Activated CD8-positive, alpha-beta T cell treated with anti-CD3 and anti-CD28 coated beads for 36 hours (primary cell): ENCODE measurements around the gene CARD9. TPM values are rescaled to one million over a fixed set of nuclear protein-coding genes. Genes with fewer than 3 reads are reported as not detected.

Experiments
- ATAC-seq: fragments of 200-7000 bp; cut with Tn5 transposase; one replicate; pipeline ENCODE4 v1.10.0; 2021; ENCODE audit warnings: mild to moderate bottlenecking, moderate library complexity
- CTCF ChIA-PET: fragments of 350-600 bp; sonication (Branson Sonifier 250); formaldehyde crosslinking; loops from one replicate; lab custom pipeline; 2021; ENCODE audit warnings: antibody characterized with exemption; lab: Charles Lee
- POLR2A ChIA-PET: fragments of 350-600 bp; sonication (Branson Sonifier 250); formaldehyde crosslinking; loops from one replicate; lab custom pipeline; 2021; ENCODE audit warnings: antibody characterized with exemption; lab: Charles Lee
- DNase-seq: peaks from one replicate; pipeline ENCODE4 v3.0.0-alpha.2; 2020
- H3K27ac Mint-ChIP-seq: one replicate; pipeline ENCODE4 v1.8.0; 2021; ENCODE audit warnings: mild to moderate bottlenecking, mixed read lengths
- H3K27me3 Mint-ChIP-seq: one replicate; pipeline ENCODE4 v1.8.0; 2021; ENCODE audit warnings: mixed read lengths
- H3K36me3 Mint-ChIP-seq: one replicate; pipeline ENCODE4 v1.8.0; 2021; ENCODE audit warnings: low read depth, mixed read lengths
- H3K4me1 Mint-ChIP-seq: one replicate; pipeline ENCODE4 v1.8.0; 2021; ENCODE audit warnings: low read depth, mixed read lengths
- H3K4me3 Mint-ChIP-seq: one replicate; pipeline ENCODE4 v1.8.0; 2021; ENCODE audit warnings: mild to moderate bottlenecking, moderate library complexity, mixed read lengths
- H3K9me3 Mint-ChIP-seq: one replicate; pipeline ENCODE4 v1.8.0; 2021; ENCODE audit warnings: mixed read lengths
- CTCF ChIP-seq: fragments of 200-600 bp; IDR thresholded peaks from one replicate; pipeline ENCODE4 v1.8.0; 2022; ENCODE audit warnings: antibody characterized with exemption, mild to moderate bottlenecking
- intact Hi-C: fragments of 100-400 bp; cut with micrococcal nuclease; formaldehyde crosslinking; loops from one replicate; pipeline ENCODE4 v1.10.0; 2022
- total RNA-seq, 2 experiments: library from RNA; stranded (reverse); gene quantifications; one replicate each; pipeline ENCODE4 v1.2.3, GENCODE V29; 2021

Gene CARD9
- total RNA-seq, 2 experiments from 2014 or later = 6.8 to 7.1 TPM

- peaks cover 11% of the 10 kb centered on the region for H3K4me1 Mint-ChIP-seq
- H3K9me3 Mint-ChIP-seq = no peaks in the 10 kb centered on the region
- intact Hi-C loops = no loop called here
- H3K4me3 Mint-ChIP-seq = no peak overlapping the region
- H3K27me3 Mint-ChIP-seq = no peaks in the 10 kb centered on the region
- H3K36me3 Mint-ChIP-seq = peaks cover 7% of the 10 kb centered on the region
- ChIA-PET CTCF (interaction anchor here (1.1 kb wide), 1 partner anchor 54 kb away, joined by 4 read pairs; no protein-coding TSS in a partner anchor), POLR2A (interaction anchor here (1.0 to 1.7 kb wide), 6 partner anchors 8 to 108 kb away, joined by 3 to 10 read pairs (median 4); no protein-coding TSS in a partner anchor)
- DNase-seq (no peak), ATAC-seq (no peak)
- no peak for TF ChIP-seq CTCF
- H3K27ac Mint-ChIP-seq = no peak overlapping the region
Observed at GRCh38 chr9:136366826-136367225, 6.6 kb downstream of the CARD9 start.

- peaks cover 7% of the 10 kb centered on the region for H3K36me3 Mint-ChIP-seq
- no peak for ATAC-seq
- CTCF ChIA-PET = interaction anchor here (1.1 kb wide), 1 partner anchor 53 kb away, joined by 4 read pairs; no protein-coding TSS in a partner anchor
- DNase-seq = no peak
- intact Hi-C loops = no loop called here
- no peaks in the 10 kb centered on the region for H3K9me3 Mint-ChIP-seq
- H3K4me1 Mint-ChIP-seq = peaks cover 11% of the 10 kb centered on the region
- H3K4me3 Mint-ChIP-seq = no peak overlapping the region
- TF ChIP-seq CTCF = no peak
- no peaks in the 10 kb centered on the region for H3K27me3 Mint-ChIP-seq
- H3K27ac Mint-ChIP-seq = no peak overlapping the region
- POLR2A ChIA-PET = interaction anchor here (1.1 to 1.7 kb wide), 5 partner anchors 9 to 26 kb away, joined by 3 to 10 read pairs (median 5); no protein-coding TSS in a partner anchor
Observed at GRCh38 chr9:136365775-136366222, 7.7 kb downstream of the CARD9 start.

- CTCF ChIA-PET = no interaction called here
- ATAC-seq (no peak), DNase-seq (no peak)
- no peak overlapping the region for H3K4me3 Mint-ChIP-seq
- H3K4me1 Mint-ChIP-seq = peaks cover 11% of the 10 kb centered on the region
- H3K27ac Mint-ChIP-seq = no peak overlapping the region
- no peak for TF ChIP-seq CTCF
- intact Hi-C loops = no loop called here
- H3K36me3 Mint-ChIP-seq = peaks cover 7% of the 10 kb centered on the region
- H3K9me3 Mint-ChIP-seq = no peaks in the 10 kb centered on the region
- POLR2A ChIA-PET = interaction anchor here (1.0 to 1.7 kb wide), 4 partner anchors 10 to 44 kb away, joined by 3 to 10 read pairs (median 4); no protein-coding TSS in a partner anchor
- H3K27me3 Mint-ChIP-seq = no peaks in the 10 kb centered on the region
Observed at GRCh38 chr9:136364942-136365774, 8.3 kb downstream of the CARD9 start.

- H3K9me3 Mint-ChIP-seq = no peaks in the 10 kb centered on the region
- intact Hi-C loops = no loop called here
- no peak for ATAC-seq
- peaks cover 11% of the 10 kb centered on the region for H3K4me1 Mint-ChIP-seq
- H3K27me3 Mint-ChIP-seq = no peaks in the 10 kb centered on the region
- TF ChIP-seq CTCF = peak; percentile 49
- H3K4me3 Mint-ChIP-seq = peak overlapping the region; percentile 46
- no peak for DNase-seq
- POLR2A ChIA-PET = interaction anchor here (0.6 to 1.9 kb wide), 20 partner anchors 9 to 397 kb away, joined by 3 to 14 read pairs (median 4); partner anchors contain the start of genes CARD9, ENTR1, GPSM1 and PMPCA
- H3K27ac Mint-ChIP-seq = no peak overlapping the region
- H3K36me3 Mint-ChIP-seq = peaks cover 7% of the 10 kb centered on the region
- CTCF ChIA-PET = interaction anchor here (0.7 to 2.5 kb wide), 14 partner anchors 11 to 121 kb away, joined by 3 to 14 read pairs (median 4); partner anchors contain the start of genes ENTR1 and PMPCA
Observed at GRCh38 chr9:136363949-136364748, 9.3 kb downstream of the CARD9 start.
